GM12878 (cell line): ENCODE measurements around the gene AFAP1. TPM values are rescaled to one million over a fixed set of nuclear protein-coding genes. Genes with fewer than 3 reads are reported as not detected.

Experiments
- ATAC-seq: fragments of 200-7000 bp; cut with Tn5 transposase; 3 replicates; pipeline ENCODE4 v1.9.1; 2020; ENCODE audit warnings: mild to moderate bottlenecking, moderate library complexity
- BruUV-seq: library from RNA; stranded (reverse); fragments of 400-500 nt; replicated peaks from 2 replicates; lab custom pipeline; 2021; lab: Mats Ljungman, UMichigan
- CTCF ChIA-PET: fragments of 300-600 bp; sonication (Branson Sonifier 250); formaldehyde crosslinking; extraction: SDS; loops from one replicate; lab custom pipeline; 2021; ENCODE audit warnings: inconsistent platforms; lab: Yijun Ruan, JAX
- POLR2A ChIA-PET: fragments of 350-600 bp; formaldehyde crosslinking; extraction: SDS; loops from one replicate; lab custom pipeline; 2021; ENCODE audit warnings: inconsistent platforms; lab: Charles Lee
- RAD21 ChIA-PET: fragments of 300-600 bp; sonication (Branson Sonifier 250); formaldehyde crosslinking; loops from one replicate; lab custom pipeline; 2023; ENCODE audit warnings: antibody characterized with exemption; ENCODE audit not compliant: unreplicated experiment; lab: Charles Lee
- SMC1A ChIA-PET: fragments of 300-600 bp; sonication (Branson Sonifier 250); formaldehyde crosslinking; loops from one replicate; lab custom pipeline; 2023; ENCODE audit not compliant: unreplicated experiment, uncharacterized antibody; lab: Charles Lee
- DNase-seq: peaks from one replicate; pipeline ENCODE4 v3.0.0-alpha.2; 2011; ENCODE audit warnings: low read depth, low spot score
- FAIRE-seq: peaks from 3 replicates; lab custom pipeline; 2011; peaks lifted over from hg19 to GRCh38; lab: Jason Lieb, UNC
- H2AFZ ChIP-seq: 2 replicates; pipeline ENCODE4 v1.6.0; 2011; ENCODE audit warnings: low read depth, low read length, control low read depth; ENCODE audit not compliant: control insufficient read depth
- H3K27ac ChIP-seq: 2 replicates; pipeline ENCODE4 v1.5.1; 2011; ENCODE audit warnings: control low read depth; ENCODE audit not compliant: control insufficient read depth, insufficient read depth
- H3K27me3 ChIP-seq, 2 experiments: replicated peaks in 1 of 2; 2 replicates each; pipeline versions ENCODE4 v1.6.0 to v1.6.1; 2011; ENCODE audit warnings: low read length in 1 of 2; ENCODE audit not compliant: control insufficient read depth in 2 of 2, insufficient read depth in 2 of 2
- H3K36me3 ChIP-seq, 2 experiments: 2 replicates each; pipeline ENCODE4 v1.5.1; 2011; ENCODE audit warnings: low read length in 1 of 2; ENCODE audit not compliant: control insufficient read depth in 2 of 2, insufficient read depth in 2 of 2
- H3K4me1 ChIP-seq: 2 replicates; pipeline ENCODE4 v1.6.1; 2011; ENCODE audit warnings: mild to moderate bottlenecking, low read length, moderate library complexity, mixed read lengths; ENCODE audit not compliant: control insufficient read depth, insufficient read depth
- H3K4me2 ChIP-seq: 2 replicates; pipeline ENCODE4 v1.6.0; 2011; ENCODE audit warnings: control low read depth; ENCODE audit not compliant: control insufficient read depth, insufficient read depth
- H3K4me3 ChIP-seq: fragments of 200-600 bp; sonication (generic); 2 replicates; pipeline ENCODE4 v1.5.1; 2016
- H3K79me2 ChIP-seq: 2 replicates; pipeline ENCODE4 v1.6.0; 2011; ENCODE audit warnings: low read length; ENCODE audit not compliant: control insufficient read depth, insufficient read depth
- H3K9ac ChIP-seq: 2 replicates; pipeline ENCODE4 v1.8.0; 2011; ENCODE audit warnings: low read length, control low read depth, mixed read lengths; ENCODE audit not compliant: control insufficient read depth, insufficient read depth
- H3K9me3 ChIP-seq: replicated peaks from 3 replicates; pipeline ENCODE4 v1.5.1; 2011; ENCODE audit warnings: mild to moderate bottlenecking, low read length; ENCODE audit not compliant: control insufficient read depth, insufficient read depth
- H4K20me1 ChIP-seq: 2 replicates; pipeline ENCODE4 v1.6.0; 2011; ENCODE audit not compliant: control insufficient read depth, insufficient read depth
- BACH1 ChIP-seq: fragments of 450-650 bp; IDR thresholded peaks from 2 replicates; pipeline ENCODE4 v1.6.1; 2017; ENCODE audit warnings: mild to moderate bottlenecking, borderline replicate concordance
- GABPA ChIP-seq: IDR thresholded peaks from 2 replicates; pipeline ENCODE4 v1.6.1; 2014; ENCODE audit warnings: antibody characterized with exemption, low read depth, mild to moderate bottlenecking, inconsistent platforms
- HDGF ChIP-seq: fragments of 450-650 bp; IDR thresholded peaks from 2 replicates; pipeline ENCODE4 v1.6.1; 2016; ENCODE audit warnings: antibody characterized with exemption
- KAT2A ChIP-seq: conservative IDR thresholded peaks from 2 replicates; pipeline ENCODE4 v1.6.1; 2011; ENCODE audit warnings: low read depth, low read length; ENCODE audit not compliant: control insufficient read depth
- MYC ChIP-seq: IDR thresholded peaks from 2 replicates; pipeline ENCODE4 v1.6.1; 2011; ENCODE audit warnings: mild to moderate bottlenecking, low read length, moderate library complexity, inconsistent platforms; ENCODE audit not compliant: insufficient read depth, insufficient replicate concordance, insufficient read length, severe bottlenecking
- POLR2AphosphoS5 ChIP-seq: IDR thresholded peaks from 2 replicates; pipeline ENCODE4 v1.6.1; 2011; ENCODE audit warnings: mild to moderate bottlenecking, low read length, inconsistent platforms
- SMC3 ChIP-seq: IDR thresholded peaks from 2 replicates; pipeline ENCODE4 v1.6.1; 2011; ENCODE audit warnings: low read length, improper control_type of control experiment, borderline replicate concordance
- SRF ChIP-seq, 2 experiments: IDR thresholded peaks; 2 replicates each; pipeline ENCODE4 v1.6.1; 2011; ENCODE audit warnings: low read depth in 2 of 2, low read length in 2 of 2, mild to moderate bottlenecking in 1 of 2, moderate library complexity in 1 of 2
- ZSCAN29 ChIP-seq: fragments of 450-650 bp; IDR thresholded peaks from 2 replicates; pipeline ENCODE4 v1.6.1; 2017; ENCODE audit warnings: mild to moderate bottlenecking, moderate library complexity
- WGBS: methylation state at CpG from one replicate; pipeline ENCODE4 v1.1.6; 2016; ENCODE audit warnings: low lambda C conversion rate; ENCODE audit not compliant: insufficient replicate concordance, insufficient coverage; ENCODE audit errors: missing lambda C conversion rate; 5-methylcytosine and 5-hydroxymethylcytosine counted together
- in situ Hi-C: fragments of 300-500 bp; cut with MboI; formaldehyde crosslinking; loops from 9 replicates; pipeline ENCODE4 v1.14.3; 2018; ENCODE audit warnings: mixed read lengths
- intact Hi-C: fragments of 100-400 bp; cut with micrococcal nuclease; formaldehyde crosslinking; loops from one replicate; pipeline ENCODE4 v1.14.2; 2022; ENCODE audit not compliant: unreplicated experiment
- polyA plus RNA-seq, 11 experiments: library from polyadenylated mRNA; depleted of rRNA in 4 of 11; unstranded in 6 of 11; stranded (reverse) in 5 of 11; fragments of >200 nt; fragmentation: Nextera tagmentation in 4 of 11; fragmentation: Illumina TruSeq in 1 of 11; extraction: Ambion mirVana in 4 of 11; extraction: Trizol in 1 of 11; gene quantifications; 1 replicate in 1 of 11; 2 replicates in 10 of 11; pipeline versions ENCODE4 v1.2.1 to v1.2.3, GENCODE V29; 2011 to 2016; ENCODE audit warnings: inconsistent platforms in 2 of 11, missing spikeins in 2 of 11, low read depth in 1 of 11
- total RNA-seq, 4 experiments: library from RNA; depleted of rRNA in 3 of 4; stranded (reverse); fragments of >200 nt in 3 of 4; fragmentation: Illumina TruSeq in 1 of 4; extraction: Trizol in 1 of 4; gene quantifications; 2 replicates each; pipeline versions ENCODE4 v1.2.1 to v1.2.3, GENCODE V29; 2013 to 2021
- TF ChIP-seq, protein P1 (sequence below), 3 experiments: IDR thresholded peaks in 2 of 3; conservative IDR thresholded peaks in 1 of 3; 2 replicates each; pipeline ENCODE4 v1.5.1; 2011; ENCODE audit warnings: low read depth in 3 of 3, low read length in 3 of 3, mild to moderate bottlenecking in 3 of 3, control low read depth in 2 of 3, moderate library complexity in 2 of 3, inconsistent platforms in 1 of 3, mixed read lengths in 1 of 3; ENCODE audit not compliant: control insufficient read depth in 2 of 3, insufficient read depth in 1 of 3; ENCODE audit errors: extremely low read depth in 1 of 3
- TF ChIP-seq, protein P2 (sequence below): IDR thresholded peaks from 2 replicates; pipeline ENCODE4 v1.6.1; 2012; ENCODE audit warnings: low read depth, low read length, improper control_type of control experiment
- TF ChIP-seq, protein P3 (sequence below): fragments of 450-650 bp; IDR thresholded peaks from 2 replicates; pipeline ENCODE4 v1.6.1; 2017; ENCODE audit warnings: antibody characterized with exemption, mild to moderate bottlenecking, moderate library complexity
- TF ChIP-seq, protein P4 (sequence below): fragments of 450-650 bp; IDR thresholded peaks from 2 replicates; pipeline ENCODE4 v1.6.1; 2017; ENCODE audit warnings: low read depth, mild to moderate bottlenecking, moderate library complexity

AFAP1 gene
- total and polyA plus RNA-seq, 10 of the 15 experiments (the other 5 are each of a cell fraction or from before 2014, with no cell fraction given) = 0.02 to 0.23 (median 0.09) TPM; not detected in 1

GRCh38 chr4:7973545-7973981 lies 33.9 kb upstream of the AFAP1 start:
- Histone ChIP-seq H3K27me3 (no peaks in the 10 kb centered on the region), H3K36me3 (no peaks in the 10 kb centered on the region), H3K4me2 (no peak overlapping the region), H3K9ac (no peak overlapping the region), H2AFZ (no peak overlapping the region), H3K79me2 (no peaks in the 10 kb centered on the region), H3K9me3 (no peaks in the 10 kb centered on the region), H4K20me1 (no peaks in the 10 kb centered on the region), H3K27ac (no peak overlapping the region), H3K4me3 (no peak overlapping the region), H3K4me1 (peaks cover 27% of the 10 kb centered on the region)
- DNase-seq = no peak
- CTCF ChIA-PET = no interaction called here
- WGBS = 3% methylated on average over 10 of the region's 10 CpGs
- FAIRE-seq = no peak
- RAD21 ChIA-PET = no interaction called here
- in situ Hi-C loops = no loop called here
- POLR2A ChIA-PET = no interaction called here
- SMC1A ChIA-PET = no interaction called here
- intact Hi-C loops = no loop called here
- ATAC-seq = no peak
- BruUV-seq = no TSS peak
- TF ChIP-seq, protein P1, sequence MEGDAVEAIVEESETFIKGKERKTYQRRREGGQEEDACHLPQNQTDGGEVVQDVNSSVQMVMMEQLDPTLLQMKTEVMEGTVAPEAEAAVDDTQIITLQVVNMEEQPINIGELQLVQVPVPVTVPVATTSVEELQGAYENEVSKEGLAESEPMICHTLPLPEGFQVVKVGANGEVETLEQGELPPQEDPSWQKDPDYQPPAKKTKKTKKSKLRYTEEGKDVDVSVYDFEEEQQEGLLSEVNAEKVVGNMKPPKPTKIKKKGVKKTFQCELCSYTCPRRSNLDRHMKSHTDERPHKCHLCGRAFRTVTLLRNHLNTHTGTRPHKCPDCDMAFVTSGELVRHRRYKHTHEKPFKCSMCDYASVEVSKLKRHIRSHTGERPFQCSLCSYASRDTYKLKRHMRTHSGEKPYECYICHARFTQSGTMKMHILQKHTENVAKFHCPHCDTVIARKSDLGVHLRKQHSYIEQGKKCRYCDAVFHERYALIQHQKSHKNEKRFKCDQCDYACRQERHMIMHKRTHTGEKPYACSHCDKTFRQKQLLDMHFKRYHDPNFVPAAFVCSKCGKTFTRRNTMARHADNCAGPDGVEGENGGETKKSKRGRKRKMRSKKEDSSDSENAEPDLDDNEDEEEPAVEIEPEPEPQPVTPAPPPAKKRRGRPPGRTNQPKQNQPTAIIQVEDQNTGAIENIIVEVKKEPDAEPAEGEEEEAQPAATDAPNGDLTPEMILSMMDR (IDR thresholded peaks at IDR 0.05 in 2 of 3, conservative IDR thresholded peaks at IDR 0.05 in 1 of 3; ENCODE audit: control insufficient read depth in 2 of 3, extremely low read depth in 1 of 3, insufficient read depth in 1 of 3, low read depth in 3 of 3, low read length in 3 of 3) = no peak
- TF ChIP-seq SMC3 = no peak
- no peak for TF ChIP-seq HDGF
- TF ChIP-seq SRF (IDR thresholded peaks at IDR 0.05; ENCODE audit: low read depth in 2 of 2, low read length in 2 of 2) = no peak
- no peak for TF ChIP-seq ZSCAN29
- no peak for TF ChIP-seq KAT2A
- TF ChIP-seq, protein P2, sequence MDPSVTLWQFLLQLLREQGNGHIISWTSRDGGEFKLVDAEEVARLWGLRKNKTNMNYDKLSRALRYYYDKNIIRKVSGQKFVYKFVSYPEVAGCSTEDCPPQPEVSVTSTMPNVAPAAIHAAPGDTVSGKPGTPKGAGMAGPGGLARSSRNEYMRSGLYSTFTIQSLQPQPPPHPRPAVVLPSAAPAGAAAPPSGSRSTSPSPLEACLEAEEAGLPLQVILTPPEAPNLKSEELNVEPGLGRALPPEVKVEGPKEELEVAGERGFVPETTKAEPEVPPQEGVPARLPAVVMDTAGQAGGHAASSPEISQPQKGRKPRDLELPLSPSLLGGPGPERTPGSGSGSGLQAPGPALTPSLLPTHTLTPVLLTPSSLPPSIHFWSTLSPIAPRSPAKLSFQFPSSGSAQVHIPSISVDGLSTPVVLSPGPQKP = no peak
- TF ChIP-seq GABPA = no peak
- TF ChIP-seq MYC = no peak
- no peak for TF ChIP-seq BACH1
- no peak for TF ChIP-seq POLR2AphosphoS5
- TF ChIP-seq, protein P3, sequence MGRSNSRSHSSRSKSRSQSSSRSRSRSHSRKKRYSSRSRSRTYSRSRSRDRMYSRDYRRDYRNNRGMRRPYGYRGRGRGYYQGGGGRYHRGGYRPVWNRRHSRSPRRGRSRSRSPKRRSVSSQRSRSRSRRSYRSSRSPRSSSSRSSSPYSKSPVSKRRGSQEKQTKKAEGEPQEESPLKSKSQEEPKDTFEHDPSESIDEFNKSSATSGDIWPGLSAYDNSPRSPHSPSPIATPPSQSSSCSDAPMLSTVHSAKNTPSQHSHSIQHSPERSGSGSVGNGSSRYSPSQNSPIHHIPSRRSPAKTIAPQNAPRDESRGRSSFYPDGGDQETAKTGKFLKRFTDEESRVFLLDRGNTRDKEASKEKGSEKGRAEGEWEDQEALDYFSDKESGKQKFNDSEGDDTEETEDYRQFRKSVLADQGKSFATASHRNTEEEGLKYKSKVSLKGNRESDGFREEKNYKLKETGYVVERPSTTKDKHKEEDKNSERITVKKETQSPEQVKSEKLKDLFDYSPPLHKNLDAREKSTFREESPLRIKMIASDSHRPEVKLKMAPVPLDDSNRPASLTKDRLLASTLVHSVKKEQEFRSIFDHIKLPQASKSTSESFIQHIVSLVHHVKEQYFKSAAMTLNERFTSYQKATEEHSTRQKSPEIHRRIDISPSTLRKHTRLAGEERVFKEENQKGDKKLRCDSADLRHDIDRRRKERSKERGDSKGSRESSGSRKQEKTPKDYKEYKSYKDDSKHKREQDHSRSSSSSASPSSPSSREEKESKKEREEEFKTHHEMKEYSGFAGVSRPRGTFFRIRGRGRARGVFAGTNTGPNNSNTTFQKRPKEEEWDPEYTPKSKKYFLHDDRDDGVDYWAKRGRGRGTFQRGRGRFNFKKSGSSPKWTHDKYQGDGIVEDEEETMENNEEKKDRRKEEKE = no peak
- TF ChIP-seq, protein P4, sequence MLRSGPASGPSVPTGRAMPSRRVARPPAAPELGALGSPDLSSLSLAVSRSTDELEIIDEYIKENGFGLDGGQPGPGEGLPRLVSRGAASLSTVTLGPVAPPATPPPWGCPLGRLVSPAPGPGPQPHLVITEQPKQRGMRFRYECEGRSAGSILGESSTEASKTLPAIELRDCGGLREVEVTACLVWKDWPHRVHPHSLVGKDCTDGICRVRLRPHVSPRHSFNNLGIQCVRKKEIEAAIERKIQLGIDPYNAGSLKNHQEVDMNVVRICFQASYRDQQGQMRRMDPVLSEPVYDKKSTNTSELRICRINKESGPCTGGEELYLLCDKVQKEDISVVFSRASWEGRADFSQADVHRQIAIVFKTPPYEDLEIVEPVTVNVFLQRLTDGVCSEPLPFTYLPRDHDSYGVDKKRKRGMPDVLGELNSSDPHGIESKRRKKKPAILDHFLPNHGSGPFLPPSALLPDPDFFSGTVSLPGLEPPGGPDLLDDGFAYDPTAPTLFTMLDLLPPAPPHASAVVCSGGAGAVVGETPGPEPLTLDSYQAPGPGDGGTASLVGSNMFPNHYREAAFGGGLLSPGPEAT = no peak
